Right lobe of liver (tissue), 6 donors: ENCODE results near the gene TNFRSF19. TPM values are rescaled to one million over a fixed set of nuclear protein-coding genes. Genes with fewer than 3 reads are reported as not detected.

ENCODE experiments used
- ATAC-seq, 4 donors: fragments of 200-7000 bp; cut with Tn5 transposase; one replicate each; pipeline ENCODE4 v1.9.1; 2020; ENCODE audit warnings: mild to moderate bottlenecking in 4 of 4, moderate library complexity in 4 of 4
- DNase-seq, 3 donors: peaks; one replicate each; pipeline ENCODE4 v3.0.0-alpha.2; 2020
- H3K27ac ChIP-seq, 3 donors: fragments of 200-600 bp; one replicate each; pipeline ENCODE4 v1.8.0; 2022
- H3K27me3 ChIP-seq, 2 donors: fragments of 200-600 bp; one replicate each; pipeline ENCODE4 v1.8.0; 2022
- H3K36me3 ChIP-seq, 4 donors: fragments of 200-600 bp; sonication (generic) in 1 of 4; one replicate each; pipeline versions ENCODE4 v1.5.1 to v1.8.0; 2017 to 2022; ENCODE audit warnings: control low read depth in 1 of 4
- H3K4me1 ChIP-seq, 4 donors: fragments of 200-600 bp; sonication (generic) in 1 of 4; one replicate each; pipeline versions ENCODE4 v1.5.1 to v1.8.0; 2017 to 2022; ENCODE audit warnings: control low read depth in 1 of 4
- H3K4me3 ChIP-seq, 3 donors: fragments of 200-600 bp; one replicate each; pipeline ENCODE4 v1.8.0; 2022
- H3K9me3 ChIP-seq, 4 donors: fragments of 200-600 bp; sonication (generic) in 1 of 4; one replicate each; pipeline versions ENCODE4 v1.5.1 to v1.8.0; 2017 to 2022; ENCODE audit warnings: control low read depth in 1 of 4
- POLR2A ChIP-seq: fragments of 450-650 bp; IDR thresholded peaks from one replicate; pipeline ENCODE4 v1.6.1; 2017; ENCODE audit warnings: antibody characterized with exemption, mild to moderate bottlenecking
- WGBS: methylation state at CpG from one replicate; pipeline ENCODE4 v1.1.6; 2018; ENCODE audit warnings: low coverage, low lambda C conversion rate; ENCODE audit not compliant: insufficient coverage; ENCODE audit errors: missing lambda C conversion rate; 5-methylcytosine and 5-hydroxymethylcytosine counted together
- intact Hi-C, 2 donors: fragments of 100-400 bp; cut with DNase I; formaldehyde crosslinking; loops; one replicate each; pipeline versions ENCODE4 v1.11.2 to v1.14.1; 2022
- total RNA-seq, 6 experiments: library from RNA; depleted of rRNA in 2 of 6; stranded (reverse); fragments of >200 nt in 2 of 6; fragmentation: NEBNext Ultra II Directional in 3 of 6; extraction: Animal tissue kit (Norgen Biotek cat#: 25700) in 3 of 6; gene quantifications; one replicate each; pipeline versions ENCODE4 v1.1.0 to v1.2.4, GENCODE V29; 2016 to 2023
- TF ChIP-seq, protein P1 (sequence below), 4 donors: fragments of 200-600 bp in 3 of 4; fragments of 450-650 bp in 1 of 4; IDR thresholded peaks; one replicate each; pipeline versions ENCODE4 v1.5.1 to v1.8.0; 2016 to 2022; ENCODE audit warnings: antibody characterized with exemption in 4 of 4, mild to moderate bottlenecking in 2 of 4
- donor health status: DM: no; HTN: yes; CAD: no.
- donor health status: DM: no; HTN: no; CAD: no.
- donor health status: DM: no; HTN: no; CAD: no.
- donor health status: DM: no; HTN: yes; CAD: no.
- donor health status: DM: no; HTN: yes; CAD: no.

TNFRSF19 gene
- total RNA-seq, 6 experiments from 2014 or later, result 0.06 to 0.37 (median 0.29) TPM; not detected in 1

- no peak overlapping the region for H3K27ac ChIP-seq
- TF ChIP-seq, protein P1, sequence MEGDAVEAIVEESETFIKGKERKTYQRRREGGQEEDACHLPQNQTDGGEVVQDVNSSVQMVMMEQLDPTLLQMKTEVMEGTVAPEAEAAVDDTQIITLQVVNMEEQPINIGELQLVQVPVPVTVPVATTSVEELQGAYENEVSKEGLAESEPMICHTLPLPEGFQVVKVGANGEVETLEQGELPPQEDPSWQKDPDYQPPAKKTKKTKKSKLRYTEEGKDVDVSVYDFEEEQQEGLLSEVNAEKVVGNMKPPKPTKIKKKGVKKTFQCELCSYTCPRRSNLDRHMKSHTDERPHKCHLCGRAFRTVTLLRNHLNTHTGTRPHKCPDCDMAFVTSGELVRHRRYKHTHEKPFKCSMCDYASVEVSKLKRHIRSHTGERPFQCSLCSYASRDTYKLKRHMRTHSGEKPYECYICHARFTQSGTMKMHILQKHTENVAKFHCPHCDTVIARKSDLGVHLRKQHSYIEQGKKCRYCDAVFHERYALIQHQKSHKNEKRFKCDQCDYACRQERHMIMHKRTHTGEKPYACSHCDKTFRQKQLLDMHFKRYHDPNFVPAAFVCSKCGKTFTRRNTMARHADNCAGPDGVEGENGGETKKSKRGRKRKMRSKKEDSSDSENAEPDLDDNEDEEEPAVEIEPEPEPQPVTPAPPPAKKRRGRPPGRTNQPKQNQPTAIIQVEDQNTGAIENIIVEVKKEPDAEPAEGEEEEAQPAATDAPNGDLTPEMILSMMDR (IDR thresholded peaks at IDR 0.05), result no peak
- no peak for TF ChIP-seq POLR2A
- no peaks in the 10 kb centered on the region for H3K36me3 ChIP-seq
- ATAC-seq (no peak), DNase-seq (no peak)
- no peaks in the 10 kb centered on the region for H3K4me1 ChIP-seq
- WGBS, result 82% methylated on average over 8 of the region's 8 CpGs
- intact Hi-C loops, result no loop called here
- H3K9me3 ChIP-seq, result no peaks in the 10 kb centered on the region
- no peaks in the 10 kb centered on the region for H3K27me3 ChIP-seq
- no peak overlapping the region for H3K4me3 ChIP-seq
These were observed 96.4 kb downstream of the TNFRSF19 start for GRCh38 chr13:23666582-23666981.

DNA sequence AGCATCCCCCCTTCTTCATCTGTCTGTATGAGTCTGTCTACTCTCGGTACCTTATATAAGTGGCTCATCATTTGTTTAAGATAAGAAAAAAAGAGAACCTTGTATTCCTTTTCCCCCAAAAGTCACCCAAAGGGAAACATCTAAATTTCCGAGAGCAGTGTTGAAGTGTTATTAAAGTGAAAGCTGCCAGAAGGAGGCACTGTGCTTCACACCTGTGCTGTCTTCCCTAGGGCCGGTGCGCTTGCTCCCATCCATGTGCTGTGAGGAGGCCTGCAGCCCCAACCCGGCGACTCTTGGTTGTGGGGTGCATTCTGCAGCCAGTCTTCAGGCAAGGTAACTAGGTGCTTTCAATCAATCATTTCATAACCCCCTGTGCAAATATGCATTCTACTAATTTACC lies 97.5 kb downstream of the TNFRSF19 start:
- intact Hi-C loops, result no loop called here
- WGBS, result 84% methylated on average over 4 of the region's 6 CpGs
- no peaks in the 10 kb centered on the region for H3K36me3 ChIP-seq
- H3K9me3 ChIP-seq, result no peaks in the 10 kb centered on the region
- no peak for DNase-seq
- H3K27me3 ChIP-seq, result no peaks in the 10 kb centered on the region
- TF ChIP-seq POLR2A, result no peak
- TF ChIP-seq, protein P1 (IDR thresholded peaks at IDR 0.05), result no peak
- H3K27ac ChIP-seq, result no peak overlapping the region
- H3K4me3 ChIP-seq, result no peak overlapping the region
- no peaks in the 10 kb centered on the region for H3K4me1 ChIP-seq
- no peak for ATAC-seq

GRCh38 chr13:23668562-23668961 lies 98.3 kb downstream of the TNFRSF19 start:
- Histone ChIP-seq H3K4me1 (no peaks in the 10 kb centered on the region), H3K4me3 (no peak overlapping the region), H3K27me3 (no peaks in the 10 kb centered on the region), H3K36me3 (no peaks in the 10 kb centered on the region), H3K9me3 (no peaks in the 10 kb centered on the region), H3K27ac (no peak overlapping the region)
- 84% methylated on average over 9 of the region's 9 CpGs for WGBS
- intact Hi-C loops, result no loop called here
- TF ChIP-seq, protein P1 (IDR thresholded peaks at IDR 0.05), result no peak
- no peak for TF ChIP-seq POLR2A
- DNase-seq (no peak), ATAC-seq (no peak)

DNA sequence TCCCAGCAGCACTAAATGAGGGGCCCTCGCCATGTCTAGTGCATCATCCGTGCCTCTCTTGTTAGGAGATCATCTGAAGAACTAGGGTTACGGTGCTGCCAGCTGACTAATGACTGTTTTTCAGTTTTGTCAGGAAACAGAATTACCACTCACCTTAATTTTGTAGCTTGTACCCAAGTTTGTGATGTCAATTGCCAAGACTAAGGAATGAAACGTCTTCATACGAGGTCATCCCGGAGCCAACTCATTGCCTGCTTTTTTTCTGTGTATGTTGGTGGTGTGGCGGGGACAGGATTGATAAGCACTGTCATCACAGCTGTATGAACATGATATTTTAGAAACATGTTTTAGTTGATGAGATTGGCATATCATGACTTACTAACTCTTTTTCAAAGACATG lies 100.6 kb downstream of the TNFRSF19 start:
- 72% methylated on average over 4 of the region's 7 CpGs for WGBS
- DNase-seq, result no peak
- Histone ChIP-seq H3K36me3 (no peaks in the 10 kb centered on the region), H3K4me1 (no peaks in the 10 kb centered on the region), H3K4me3 (no peak overlapping the region), H3K9me3 (no peaks in the 10 kb centered on the region), H3K27me3 (no peaks in the 10 kb centered on the region), H3K27ac (no peak overlapping the region)
- TF ChIP-seq, protein P1 (IDR thresholded peaks at IDR 0.05), result no peak
- TF ChIP-seq POLR2A, result no peak
- ATAC-seq, result no peak
- intact Hi-C loops, result no loop called here

DNA sequence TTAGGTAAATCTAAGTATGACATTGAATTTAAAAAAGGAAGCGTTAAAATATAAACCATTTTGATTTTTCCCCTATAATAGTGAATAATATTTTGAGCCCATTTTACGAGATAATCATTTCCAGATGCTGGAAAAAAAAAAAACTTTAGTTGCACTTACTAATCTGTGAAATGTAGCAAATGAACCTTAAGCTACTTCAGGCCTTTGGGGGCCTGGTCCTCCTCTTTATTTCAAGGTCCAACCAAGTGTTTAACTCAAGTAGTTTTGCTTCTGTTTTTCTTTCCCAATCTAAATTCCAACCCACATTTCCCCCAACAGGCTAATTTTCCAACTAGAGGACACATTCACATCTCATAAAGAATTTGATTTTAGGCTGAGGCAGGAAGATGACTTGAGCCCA lies 101.2 kb downstream of the TNFRSF19 start:
- ATAC-seq (no peak), DNase-seq (no peak)
- Histone ChIP-seq H3K27ac (no peak overlapping the region), H3K4me1 (no peaks in the 10 kb centered on the region), H3K36me3 (no peaks in the 10 kb centered on the region), H3K27me3 (no peaks in the 10 kb centered on the region), H3K9me3 (no peaks in the 10 kb centered on the region), H3K4me3 (no peak overlapping the region)
- intact Hi-C loops, result no loop called here
- TF ChIP-seq, protein P1 (IDR thresholded peaks at IDR 0.05), result no peak
- TF ChIP-seq POLR2A, result no peak
- WGBS, result 88% methylated on average over 2 of the region's 2 CpGs
